ENCODE results near the gene ZBTB20.

Gene ZBTB20

DNA sequence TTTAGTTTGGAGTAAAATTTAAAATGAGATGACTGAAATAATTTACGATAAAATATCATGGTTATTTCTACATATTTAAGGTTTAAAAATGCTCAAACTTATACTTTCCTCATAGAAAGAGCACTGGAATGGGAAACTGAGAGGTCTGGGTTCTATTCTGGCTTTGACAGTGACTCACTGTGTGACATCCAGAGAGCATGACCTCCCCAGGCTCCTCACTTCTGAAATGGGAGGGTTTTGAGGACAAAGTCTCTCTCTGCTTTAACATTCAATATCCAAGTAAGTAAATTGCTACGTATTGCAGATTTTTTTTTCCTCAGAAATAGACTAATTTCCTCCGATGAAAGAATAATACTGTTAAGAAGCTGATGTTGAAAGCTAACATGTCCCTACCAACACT is 618.6 kb downstream of the ZBTB20 start:
- 100% methylated on average over 1 of the region's 3 CpGs for WGBS (ENCODE audit: insufficient coverage)
- peaks cover 0 to 9% (median 1%) of the 10 kb centered on the region in 4 experiments for H3K36me3 ChIP-seq (ENCODE audit: control insufficient read depth in 4 of 4, insufficient read depth in 4 of 4, low read length in 3 of 4)
- H3K4me3 ChIP-seq (ENCODE audit: control insufficient read depth in 1 of 7, extremely low read depth in 1 of 7, insufficient read depth in 4 of 7, low read depth in 2 of 7, low read length in 6 of 7) = no peak overlapping the region
- H3K27me3 ChIP-seq (replicated peaks in 2 of 5; ENCODE audit: control insufficient read depth in 4 of 5, insufficient read depth in 5 of 5, low read length in 4 of 5) = no peaks in the 10 kb centered on the region
- no peaks in the 10 kb centered on the region for H3K4me1 ChIP-seq (ENCODE audit: control extremely low read depth in 1 of 4, control insufficient read depth in 4 of 4, insufficient read depth in 4 of 4, low read length in 3 of 4)
- DNase-seq = no peak
- H3K9me3 ChIP-seq (ENCODE audit: control extremely low read depth in 1 of 5, control insufficient read depth in 4 of 5, insufficient read depth in 2 of 5, low read depth in 1 of 5, low read length in 4 of 5) = peaks cover 0 to 8% (median 2%) of the 10 kb centered on the region in 5 experiments
- ChIA-PET POLR2A (interaction anchor here (0.6 kb wide), 1 partner anchor 1248 kb away, joined by 3 read pairs; no protein-coding TSS in a partner anchor), CTCF (interaction anchor here (1.3 kb wide), 1 partner anchor 161 kb away, joined by 4 read pairs; no protein-coding TSS in a partner anchor)
- H3K27ac ChIP-seq (ENCODE audit: insufficient read depth in 1 of 2, low read depth in 1 of 2, low read length in 2 of 2, poor library complexity in 1 of 2, severe bottlenecking in 2 of 2) = no peak overlapping the region

DNA sequence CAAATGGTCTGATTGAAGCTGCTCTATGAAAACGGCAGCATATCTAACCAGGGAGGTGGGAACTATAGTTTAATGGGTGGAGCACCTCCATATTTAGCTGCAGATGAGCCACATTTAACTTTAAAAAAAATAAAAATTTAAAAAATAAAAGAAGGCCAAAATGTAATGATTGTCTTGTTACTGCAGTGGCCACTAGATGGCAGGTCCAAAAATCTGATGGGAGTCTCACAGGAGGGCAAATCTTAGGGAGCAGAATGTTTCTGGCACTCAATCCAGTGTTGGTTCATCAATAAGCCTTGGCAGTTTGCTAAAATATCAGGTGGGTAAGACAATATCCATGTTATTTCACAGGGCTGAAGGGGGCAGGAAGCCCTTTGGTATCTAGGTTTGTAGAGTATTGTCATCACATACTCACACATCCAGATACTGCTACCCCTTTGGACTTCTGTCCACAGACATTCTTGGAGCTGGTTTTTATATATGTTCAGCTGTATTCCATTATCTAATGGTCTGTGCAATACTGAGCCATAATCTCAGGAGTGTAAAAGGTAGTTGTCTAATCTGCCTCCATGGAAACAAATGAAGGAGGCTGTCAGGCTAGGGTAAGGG is 619.9 kb downstream of the ZBTB20 start:
- no CpG with 5 or more reads among the region's 1 CpG for WGBS (ENCODE audit: insufficient coverage)
- Histone ChIP-seq H3K9me3 (ENCODE audit: control extremely low read depth in 1 of 5, control insufficient read depth in 4 of 5, insufficient read depth in 2 of 5, low read depth in 1 of 5, low read length in 4 of 5) (peaks cover 0 to 2% (median 0%) of the 10 kb centered on the region in 5 experiments), H3K4me3 (ENCODE audit: control insufficient read depth in 1 of 7, extremely low read depth in 1 of 7, insufficient read depth in 4 of 7, low read depth in 2 of 7, low read length in 6 of 7) (no peak overlapping the region), H3K4me1 (ENCODE audit: control extremely low read depth in 1 of 4, control insufficient read depth in 4 of 4, insufficient read depth in 4 of 4, low read length in 3 of 4) (no peaks in the 10 kb centered on the region), H3K27ac (ENCODE audit: insufficient read depth in 1 of 2, low read depth in 1 of 2, low read length in 2 of 2, poor library complexity in 1 of 2, severe bottlenecking in 2 of 2) (no peak overlapping the region), H3K36me3 (ENCODE audit: control insufficient read depth in 4 of 4, insufficient read depth in 4 of 4, low read length in 3 of 4) (peaks cover 0 to 2% (median 0%) of the 10 kb centered on the region in 4 experiments), H3K27me3 (replicated peaks in 2 of 5; ENCODE audit: control insufficient read depth in 4 of 5, insufficient read depth in 5 of 5, low read length in 4 of 5) (no peaks in the 10 kb centered on the region)
- DNase-seq = peak; percentile 11 to 29 (median 14)
- CTCF ChIA-PET = interaction anchor here (1.5 to 1.7 kb wide), 2 partner anchors 12 to 25 kb away, joined by 4 to 6 read pairs; no protein-coding TSS in a partner anchor
- POLR2A ChIA-PET = interaction anchor here (0.6 kb wide), 1 partner anchor 14 kb away, joined by 5 read pairs; no protein-coding TSS in a partner anchor

DNA sequence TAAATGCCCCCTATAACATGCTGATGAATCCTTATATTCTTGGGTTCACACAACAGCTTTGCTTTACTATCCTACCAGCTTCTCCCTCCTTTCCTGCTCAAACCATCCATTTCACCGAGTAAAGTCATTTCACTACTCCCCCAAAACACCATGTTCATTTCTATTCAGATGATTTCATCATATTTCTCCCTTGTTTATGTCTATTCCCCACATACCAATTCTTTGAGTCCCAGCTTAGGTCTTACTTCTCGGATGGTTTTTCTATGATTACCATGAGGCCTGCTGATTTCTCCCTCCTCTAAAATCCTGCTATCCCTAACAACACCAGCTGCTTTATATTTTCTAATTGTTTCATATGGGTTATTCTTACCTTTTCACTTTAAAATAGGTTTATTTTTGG is 621.8 kb downstream of the ZBTB20 start:
- ChIA-PET POLR2A (no interaction called here), CTCF (interaction anchor here (0.7 to 1.4 kb wide), 5 partner anchors 10 to 1169 kb away, joined by 3 read pairs; no protein-coding TSS in a partner anchor)
- Histone ChIP-seq H3K27ac (ENCODE audit: insufficient read depth in 1 of 2, low read depth in 1 of 2, low read length in 2 of 2, poor library complexity in 1 of 2, severe bottlenecking in 2 of 2) (no peak overlapping the region), H3K9me3 (ENCODE audit: control extremely low read depth in 1 of 5, control insufficient read depth in 4 of 5, insufficient read depth in 2 of 5, low read depth in 1 of 5, low read length in 4 of 5) (no peaks in the 10 kb centered on the region), H3K27me3 (replicated peaks in 2 of 5; ENCODE audit: control insufficient read depth in 4 of 5, insufficient read depth in 5 of 5, low read length in 4 of 5) (no peaks in the 10 kb centered on the region), H3K36me3 (ENCODE audit: control insufficient read depth in 4 of 4, insufficient read depth in 4 of 4, low read length in 3 of 4) (no peaks in the 10 kb centered on the region), H3K4me3 (ENCODE audit: control insufficient read depth in 1 of 7, extremely low read depth in 1 of 7, insufficient read depth in 4 of 7, low read depth in 2 of 7, low read length in 6 of 7) (no peak overlapping the region), H3K4me1 (ENCODE audit: control extremely low read depth in 1 of 4, control insufficient read depth in 4 of 4, insufficient read depth in 4 of 4, low read length in 3 of 4) (no peaks in the 10 kb centered on the region)
- DNase-seq = no peak
- WGBS (ENCODE audit: insufficient coverage) = 92% methylated on average over 1 of the region's 2 CpGs

GRCh38 chr3:114519415-114519814 is 627.7 kb downstream of the ZBTB20 start:
- Histone ChIP-seq H3K4me3 (ENCODE audit: control insufficient read depth in 1 of 7, extremely low read depth in 1 of 7, insufficient read depth in 4 of 7, low read depth in 2 of 7, low read length in 6 of 7) (no peak overlapping the region), H3K27me3 (replicated peaks in 2 of 5; ENCODE audit: control insufficient read depth in 4 of 5, insufficient read depth in 5 of 5, low read length in 4 of 5) (no peaks in the 10 kb centered on the region), H3K9me3 (ENCODE audit: control extremely low read depth in 1 of 5, control insufficient read depth in 4 of 5, insufficient read depth in 2 of 5, low read depth in 1 of 5, low read length in 4 of 5) (no peaks in the 10 kb centered on the region), H3K36me3 (ENCODE audit: control insufficient read depth in 4 of 4, insufficient read depth in 4 of 4, low read length in 3 of 4) (no peaks in the 10 kb centered on the region), H3K4me1 (ENCODE audit: control extremely low read depth in 1 of 4, control insufficient read depth in 4 of 4, insufficient read depth in 4 of 4, low read length in 3 of 4) (no peaks in the 10 kb centered on the region), H3K27ac (ENCODE audit: insufficient read depth in 1 of 2, low read depth in 1 of 2, low read length in 2 of 2, poor library complexity in 1 of 2, severe bottlenecking in 2 of 2) (no peak overlapping the region)
- ChIA-PET POLR2A (interaction anchor here (0.6 kb wide), 1 partner anchor 994 kb away, joined by 5 read pairs; no protein-coding TSS in a partner anchor), CTCF (no interaction called here)
- DNase-seq = peak; percentile 72 to 90 (median 81)
- 100% methylated on average over 2 of the region's 3 CpGs for WGBS (ENCODE audit: insufficient coverage)

GRCh38 chr3:114518206-114518808 is 628.8 kb downstream of the ZBTB20 start:
- Histone ChIP-seq H3K27ac (ENCODE audit: insufficient read depth in 1 of 2, low read depth in 1 of 2, low read length in 2 of 2, poor library complexity in 1 of 2, severe bottlenecking in 2 of 2) (no peak overlapping the region), H3K36me3 (ENCODE audit: control insufficient read depth in 4 of 4, insufficient read depth in 4 of 4, low read length in 3 of 4) (peaks cover 0 to 1% (median 0%) of the 10 kb centered on the region in 4 experiments), H3K27me3 (replicated peaks in 2 of 5; ENCODE audit: control insufficient read depth in 4 of 5, insufficient read depth in 5 of 5, low read length in 4 of 5) (no peaks in the 10 kb centered on the region), H3K4me3 (ENCODE audit: control insufficient read depth in 1 of 7, extremely low read depth in 1 of 7, insufficient read depth in 4 of 7, low read depth in 2 of 7, low read length in 6 of 7) (no peak overlapping the region), H3K9me3 (ENCODE audit: control extremely low read depth in 1 of 5, control insufficient read depth in 4 of 5, insufficient read depth in 2 of 5, low read depth in 1 of 5, low read length in 4 of 5) (no peaks in the 10 kb centered on the region), H3K4me1 (ENCODE audit: control extremely low read depth in 1 of 4, control insufficient read depth in 4 of 4, insufficient read depth in 4 of 4, low read length in 3 of 4) (no peaks in the 10 kb centered on the region)
- POLR2A ChIA-PET = no interaction called here
- CTCF ChIA-PET = interaction anchor here (0.6 kb wide), 1 partner anchor 675 kb away, joined by 3 read pairs; no protein-coding TSS in a partner anchor
- WGBS (ENCODE audit: insufficient coverage) = no CpG with 5 or more reads among the region's 1 CpG
- DNase-seq = no peak

- Histone ChIP-seq H3K36me3 (ENCODE audit: control insufficient read depth in 4 of 4, insufficient read depth in 4 of 4, low read length in 3 of 4) (peaks cover 0 to 2% (median 0%) of the 10 kb centered on the region in 4 experiments), H3K9me3 (ENCODE audit: control extremely low read depth in 1 of 5, control insufficient read depth in 4 of 5, insufficient read depth in 2 of 5, low read depth in 1 of 5, low read length in 4 of 5) (no peaks in the 10 kb centered on the region), H3K4me3 (ENCODE audit: control insufficient read depth in 1 of 7, extremely low read depth in 1 of 7, insufficient read depth in 4 of 7, low read depth in 2 of 7, low read length in 6 of 7) (no peak overlapping the region), H3K27ac (ENCODE audit: insufficient read depth in 1 of 2, low read depth in 1 of 2, low read length in 2 of 2, poor library complexity in 1 of 2, severe bottlenecking in 2 of 2) (no peak overlapping the region), H3K4me1 (ENCODE audit: control extremely low read depth in 1 of 4, control insufficient read depth in 4 of 4, insufficient read depth in 4 of 4, low read length in 3 of 4) (no peaks in the 10 kb centered on the region), H3K27me3 (replicated peaks in 2 of 5; ENCODE audit: control insufficient read depth in 4 of 5, insufficient read depth in 5 of 5, low read length in 4 of 5) (peaks cover 0 to 3% (median 0%) of the 10 kb centered on the region in 5 experiments)
- POLR2A ChIA-PET = no interaction called here
- 75% methylated on average over 2 of the region's 2 CpGs for WGBS (ENCODE audit: insufficient coverage)
- peak in 1 of 3 donors; percentile 7 for DNase-seq
- CTCF ChIA-PET = interaction anchor here (0.8 kb wide), 1 partner anchor 10 kb away, joined by 4 read pairs; no protein-coding TSS in a partner anchor
Observed at GRCh38 chr3:114510201-114510600, 636.9 kb downstream of the ZBTB20 start.

DNA sequence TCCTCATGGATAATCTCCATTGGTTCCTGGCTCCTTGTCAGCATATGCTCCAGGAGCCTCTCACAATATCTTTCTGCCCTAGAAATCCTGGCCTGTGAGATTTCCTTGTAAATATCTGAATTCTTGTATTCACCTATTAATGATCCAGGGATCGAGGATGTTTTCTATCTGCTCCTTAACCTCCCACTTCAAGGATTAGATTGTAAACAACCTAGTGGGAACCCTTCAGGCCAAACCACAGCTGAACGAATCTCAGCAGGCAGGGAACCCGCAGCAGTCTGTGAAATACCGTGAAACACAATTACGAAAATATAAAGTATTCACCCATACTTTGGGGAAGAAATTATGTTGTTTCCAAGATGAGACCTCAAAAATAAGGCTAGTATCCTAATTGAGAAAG is 637.3 kb downstream of the ZBTB20 start:
- CTCF ChIA-PET = no interaction called here
- Histone ChIP-seq H3K4me3 (ENCODE audit: control insufficient read depth in 1 of 7, extremely low read depth in 1 of 7, insufficient read depth in 4 of 7, low read depth in 2 of 7, low read length in 6 of 7) (no peak overlapping the region), H3K9me3 (ENCODE audit: control extremely low read depth in 1 of 5, control insufficient read depth in 4 of 5, insufficient read depth in 2 of 5, low read depth in 1 of 5, low read length in 4 of 5) (no peaks in the 10 kb centered on the region), H3K36me3 (ENCODE audit: control insufficient read depth in 4 of 4, insufficient read depth in 4 of 4, low read length in 3 of 4) (peaks cover 0 to 2% (median 0%) of the 10 kb centered on the region in 4 experiments), H3K27ac (ENCODE audit: insufficient read depth in 1 of 2, low read depth in 1 of 2, low read length in 2 of 2, poor library complexity in 1 of 2, severe bottlenecking in 2 of 2) (no peak overlapping the region), H3K4me1 (ENCODE audit: control extremely low read depth in 1 of 4, control insufficient read depth in 4 of 4, insufficient read depth in 4 of 4, low read length in 3 of 4) (no peaks in the 10 kb centered on the region), H3K27me3 (replicated peaks in 2 of 5; ENCODE audit: control insufficient read depth in 4 of 5, insufficient read depth in 5 of 5, low read length in 4 of 5) (peaks cover 0 to 3% (median 0%) of the 10 kb centered on the region in 5 experiments)
- 83% methylated on average over 1 of the region's 5 CpGs for WGBS (ENCODE audit: insufficient coverage)
- no peak for DNase-seq
- POLR2A ChIA-PET = no interaction called here

All from common myeloid progenitor, CD34-positive (primary cell).